ENCODE data around the gene ABLIM1. TPM values are rescaled to one million over a fixed set of nuclear protein-coding genes. Genes with fewer than 3 reads are reported as not detected.

Gene ABLIM1
- total and polyA plus RNA-seq, 2 of the 13 experiments (the other 11 are each of a cell fraction or from before 2014, with no cell fraction given), result 59.4 to 92.7 TPM

DNA sequence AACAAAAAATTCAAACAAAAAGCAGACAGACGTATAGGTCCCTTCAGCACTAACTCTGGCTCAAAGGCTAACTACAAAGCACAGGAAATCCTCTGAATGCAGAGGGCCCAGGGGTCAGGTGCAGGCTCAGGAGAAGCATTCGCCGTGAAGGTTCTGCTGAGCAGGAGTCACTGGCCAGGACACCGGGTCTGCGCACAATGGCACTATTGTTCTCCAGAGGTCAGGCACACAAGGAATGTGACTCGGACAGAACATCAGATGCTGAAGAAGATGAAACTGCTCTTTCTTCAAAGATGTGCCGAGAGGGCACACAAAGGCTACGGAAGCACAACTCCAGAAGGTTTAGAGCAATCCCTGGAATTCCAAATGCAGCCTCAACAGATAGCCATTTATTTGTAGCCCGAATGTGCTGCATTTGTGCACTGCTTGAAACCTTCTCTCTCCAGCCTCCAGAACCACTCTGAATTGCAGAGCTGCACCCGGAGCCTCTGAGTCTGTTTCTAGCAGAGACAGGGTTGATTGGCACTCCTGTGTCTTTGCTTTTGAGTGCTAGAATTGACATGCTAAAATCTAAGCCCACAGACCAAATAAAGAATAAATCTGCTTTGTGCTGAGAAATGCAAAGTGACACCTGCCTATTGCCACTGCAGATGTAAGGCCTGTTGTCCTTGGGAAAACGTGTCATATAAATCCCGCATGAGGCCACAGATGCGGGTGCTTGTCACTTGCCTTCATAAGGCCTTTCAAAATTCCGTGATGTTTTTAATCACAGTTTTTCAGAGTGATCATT, 168.4 kb downstream of the ABLIM1 start (continued):
- no peak for TF ChIP-seq KIAA2018 (CRISPR knock-in tag; IDR thresholded peaks at IDR 0.05; ENCODE audit: borderline replicate concordance)
- TF ChIP-seq, protein P1, sequence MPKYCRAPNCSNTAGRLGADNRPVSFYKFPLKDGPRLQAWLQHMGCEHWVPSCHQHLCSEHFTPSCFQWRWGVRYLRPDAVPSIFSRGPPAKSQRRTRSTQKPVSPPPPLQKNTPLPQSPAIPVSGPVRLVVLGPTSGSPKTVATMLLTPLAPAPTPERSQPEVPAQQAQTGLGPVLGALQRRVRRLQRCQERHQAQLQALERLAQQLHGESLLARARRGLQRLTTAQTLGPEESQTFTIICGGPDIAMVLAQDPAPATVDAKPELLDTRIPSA (CRISPR knock-in tag; IDR thresholded peaks at IDR 0.05; ENCODE audit: borderline replicate concordance), result no peak
- no peak for TF ChIP-seq ZSCAN25 (CRISPR knock-in tag; IDR thresholded peaks at IDR 0.05)

Measured in HepG2 (cell line).